ENCODE measurements around the gene MSMO1.

Gene MSMO1

DNA sequence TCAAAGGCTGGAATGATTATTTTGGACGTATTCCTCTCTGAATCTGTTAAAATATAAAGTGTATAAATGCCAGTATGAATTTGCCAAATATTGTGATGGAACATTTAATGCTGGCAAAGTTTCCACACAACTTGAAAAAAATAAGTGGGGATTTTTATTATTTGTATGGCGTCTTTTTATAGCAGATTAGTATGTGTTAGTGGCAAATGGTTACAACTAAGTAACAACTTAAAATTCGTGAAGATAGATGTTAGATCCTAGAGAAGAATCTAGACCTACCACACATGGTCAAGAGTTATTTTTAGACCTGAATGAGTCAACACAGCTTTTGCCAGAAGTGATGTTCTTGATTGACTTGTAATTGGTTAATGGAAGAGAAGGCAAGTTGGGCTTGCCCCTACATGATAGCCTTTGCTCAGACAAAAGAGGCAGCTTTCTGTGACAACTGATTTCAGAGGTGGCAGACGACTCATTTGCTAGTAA lies 56.2 kb downstream of the MSMO1 start:
- FAIRE-seq (no peak), DNase-seq (ENCODE audit: extremely low spot score, insufficient read length, low read depth) (no peak)

DNA sequence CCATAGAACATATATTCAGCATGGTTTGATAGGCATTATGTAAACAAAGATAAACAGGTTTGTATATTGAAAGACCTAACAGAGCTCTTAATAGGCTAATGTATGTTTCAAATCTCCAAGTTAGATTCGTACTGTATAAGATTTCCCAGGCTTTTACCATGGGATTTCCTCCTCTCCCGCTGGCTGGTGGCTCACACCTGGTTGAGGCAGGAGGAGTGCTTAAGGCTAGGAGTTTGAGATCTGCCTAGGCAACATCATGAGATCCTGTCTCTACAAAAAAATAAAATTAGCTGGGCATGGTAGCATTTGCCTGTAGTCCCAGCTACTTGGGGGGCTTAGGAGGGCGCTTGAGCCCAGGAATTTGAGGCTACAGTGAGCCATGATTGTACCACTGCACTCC lies 56.7 kb downstream of the MSMO1 start:
- DNase-seq (ENCODE audit: extremely low spot score, insufficient read length, low read depth) (no peak), FAIRE-seq (no peak)

DNA sequence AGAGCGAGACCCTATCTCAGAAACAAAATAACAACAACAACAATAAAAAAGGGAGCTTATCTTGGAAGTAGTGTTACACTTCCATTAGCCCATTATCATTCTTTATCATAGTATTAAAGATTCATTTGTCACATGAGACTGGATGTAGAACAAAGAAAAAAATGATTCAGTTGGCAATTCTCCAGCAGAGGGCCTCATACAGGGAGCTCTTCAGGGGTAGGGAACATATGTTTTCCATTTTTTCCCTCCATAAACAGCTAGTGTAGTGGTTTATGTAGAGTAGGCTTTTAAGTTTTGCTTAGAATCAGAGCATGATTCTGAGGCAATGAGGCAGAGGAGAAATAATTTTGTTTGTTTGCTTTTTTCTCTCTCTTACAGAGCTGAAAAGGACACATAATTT lies 57.1 kb downstream of the MSMO1 start:
- no peak for FAIRE-seq
- no peak for DNase-seq (ENCODE audit: extremely low spot score, insufficient read length, low read depth)

DNA sequence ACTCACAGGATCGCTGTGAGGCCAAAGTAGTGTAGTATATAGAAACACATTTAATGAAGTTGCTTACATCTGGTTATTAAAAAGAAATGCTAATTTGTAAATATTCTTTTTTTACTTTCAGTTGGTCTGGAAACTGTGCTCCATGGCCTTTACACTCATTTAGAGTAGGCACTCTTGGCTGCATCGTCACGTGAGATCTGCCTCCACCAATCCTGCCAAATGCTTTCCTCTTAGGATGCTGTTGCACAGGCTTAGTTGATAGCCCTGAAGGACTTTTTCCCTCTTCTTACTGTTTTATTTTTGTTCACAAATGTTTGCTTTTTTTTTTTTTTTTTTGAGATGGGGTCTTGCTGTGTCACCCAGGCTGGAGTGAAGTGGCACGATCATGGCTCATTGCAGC lies 57.7 kb downstream of the MSMO1 start:
- FAIRE-seq: no peak

DNA sequence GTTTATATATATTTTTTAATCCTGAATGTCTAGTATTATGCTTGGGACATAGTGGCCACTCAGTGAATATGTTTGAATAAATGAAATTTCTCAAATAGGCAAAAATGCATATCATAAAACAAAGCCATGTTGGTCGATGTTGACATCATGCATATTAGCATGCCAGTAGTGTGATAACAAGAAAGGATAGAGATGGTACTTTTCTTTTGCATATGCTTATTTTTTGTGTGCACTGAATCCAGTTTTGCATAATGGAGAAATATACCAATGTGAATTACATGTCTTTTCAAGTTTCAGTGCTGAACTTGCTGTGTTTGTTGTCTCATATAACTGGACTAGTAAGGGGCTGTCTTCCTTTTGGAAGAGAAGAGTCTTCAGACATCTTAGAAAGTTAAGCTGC lies 58.9 kb downstream of the MSMO1 start:
- DNase-seq (ENCODE audit: extremely low spot score, insufficient read length, low read depth) (no peak), FAIRE-seq (no peak)

More for the DNA sequence above, 57.7 kb downstream of the MSMO1 start:
- no peak for DNase-seq (ENCODE audit: extremely low spot score, insufficient read length, low read depth)

DNA sequence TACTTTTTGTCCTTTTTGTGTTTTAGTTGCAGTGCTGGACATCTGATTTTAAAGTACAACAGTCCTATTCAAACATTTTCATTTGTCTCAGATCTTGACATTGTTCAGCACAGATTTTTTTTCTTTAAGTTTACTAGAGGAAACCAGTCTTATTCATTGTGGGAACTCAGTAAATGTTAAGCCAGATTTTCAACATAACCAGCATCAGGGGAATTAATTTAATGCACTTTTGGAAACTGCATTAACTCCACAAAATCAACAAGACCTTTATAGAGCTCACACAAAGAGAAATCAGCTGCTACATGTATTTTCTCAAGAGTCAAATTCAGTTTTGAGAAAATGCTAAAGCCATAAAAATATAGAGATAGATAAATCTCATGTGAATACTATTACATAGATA lies 61.3 kb downstream of the MSMO1 start:
- no peak for DNase-seq (ENCODE audit: extremely low spot score, insufficient read length, low read depth)
- FAIRE-seq: no peak

Measured in GM18507 (cell line).